HG02973 (cell line): ENCODE data around the gene ZNF532.
"Not testable (repeated sequence)": the region's sequence is repeated elsewhere in the genome, so short reads cannot be mapped to it uniquely, and the experiment has no call there.

ENCODE experiments used
- ATAC-seq: cut with Tn5 transposase; IDR thresholded peaks from one replicate; pipeline ENCODE4 v1.9.1; 2021; ENCODE audit warnings: moderate library complexity; ENCODE audit not compliant: unreplicated experiment

The ZNF532 gene

GRCh38 chr18:58900015-58900649 is 35.5 kb downstream of the ZNF532 start:
- ATAC-seq, result no peak

GRCh38 chr18:58901143-58901542 is 36.5 kb downstream of the ZNF532 start:
- ATAC-seq, result no peak

GRCh38 chr18:58901783-58902182 is 37.1 kb downstream of the ZNF532 start:
- no peak for ATAC-seq

- ATAC-seq, result no peak
Observed at GRCh38 chr18:58902961-58903360, 38.3 kb downstream of the ZNF532 start.

GRCh38 chr18:58903533-58903932 is 38.9 kb downstream of the ZNF532 start:
- no peak for ATAC-seq

- ATAC-seq, result no peak
Observed at GRCh38 chr18:58905777-58906428, 41.2 kb downstream of the ZNF532 start.

- ATAC-seq, result no peak
Observed at GRCh38 chr18:58908006-58908405, 43.3 kb downstream of the ZNF532 start.

GRCh38 chr18:58909521-58909920 is 44.8 kb downstream of the ZNF532 start:
- no peak for ATAC-seq

GRCh38 chr18:58911241-58911640 is 46.6 kb downstream of the ZNF532 start:
- no peak for ATAC-seq

- no peak for ATAC-seq
Observed at GRCh38 chr18:58911766-58912165, 47.1 kb downstream of the ZNF532 start.

GRCh38 chr18:58915006-58915799 is 50.5 kb downstream of the ZNF532 start:
- no peak for ATAC-seq

- ATAC-seq, result no peak
Observed at GRCh38 chr18:58915995-58916394, 51.3 kb downstream of the ZNF532 start.

- ATAC-seq, result not testable (repeated sequence)
Observed at GRCh38 chr18:58919934-58920333, 55.3 kb downstream of the ZNF532 start.

- ATAC-seq, result no peak
Observed at GRCh38 chr18:58922995-58923394, 58.3 kb downstream of the ZNF532 start.

- ATAC-seq, result no peak
Observed at GRCh38 chr18:58924473-58924872, 59.8 kb downstream of the ZNF532 start.

- no peak for ATAC-seq
Observed at GRCh38 chr18:58927659-58928058, 63.0 kb downstream of the ZNF532 start.

GRCh38 chr18:58928386-58928785 is 63.7 kb downstream of the ZNF532 start:
- ATAC-seq, result no peak

GRCh38 chr18:58929206-58929605 is 64.5 kb downstream of the ZNF532 start:
- ATAC-seq, result no peak

GRCh38 chr18:58934356-58934755 is 69.7 kb downstream of the ZNF532 start:
- no peak for ATAC-seq

- no peak for ATAC-seq
Observed at GRCh38 chr18:58934933-58935577, 70.4 kb downstream of the ZNF532 start.

GRCh38 chr18:58937071-58937886 is 72.6 kb downstream of the ZNF532 start:
- no peak for ATAC-seq
